Adrenal gland (tissue), 5 donors: ENCODE results near the gene MED14.

Experiments used
- POLR2A ChIP-seq, 2 donors: fragments of 450-650 bp; IDR thresholded peaks; one replicate each; pipeline ENCODE4 v1.6.1; 2017; ENCODE audit warnings: antibody characterized with exemption in 2 of 2, mild to moderate bottlenecking in 2 of 2, moderate library complexity in 1 of 2
- TF ChIP-seq, protein P1 (sequence below), 6 experiments: fragments of 450-650 bp in 4 of 6; fragments of 200-600 bp in 2 of 6; sonication (generic) in 1 of 6; IDR thresholded peaks; 1 replicate in 5 of 6; 2 replicates in 1 of 6; pipeline versions ENCODE4 v1.5.1 to v1.8.0; 2016 to 2021; ENCODE audit warnings: antibody characterized with exemption in 6 of 6, mild to moderate bottlenecking in 2 of 6, moderate library complexity in 1 of 6
- donor health status: DM: no; HTN: no; CAD: no.

- TF ChIP-seq, protein P1, sequence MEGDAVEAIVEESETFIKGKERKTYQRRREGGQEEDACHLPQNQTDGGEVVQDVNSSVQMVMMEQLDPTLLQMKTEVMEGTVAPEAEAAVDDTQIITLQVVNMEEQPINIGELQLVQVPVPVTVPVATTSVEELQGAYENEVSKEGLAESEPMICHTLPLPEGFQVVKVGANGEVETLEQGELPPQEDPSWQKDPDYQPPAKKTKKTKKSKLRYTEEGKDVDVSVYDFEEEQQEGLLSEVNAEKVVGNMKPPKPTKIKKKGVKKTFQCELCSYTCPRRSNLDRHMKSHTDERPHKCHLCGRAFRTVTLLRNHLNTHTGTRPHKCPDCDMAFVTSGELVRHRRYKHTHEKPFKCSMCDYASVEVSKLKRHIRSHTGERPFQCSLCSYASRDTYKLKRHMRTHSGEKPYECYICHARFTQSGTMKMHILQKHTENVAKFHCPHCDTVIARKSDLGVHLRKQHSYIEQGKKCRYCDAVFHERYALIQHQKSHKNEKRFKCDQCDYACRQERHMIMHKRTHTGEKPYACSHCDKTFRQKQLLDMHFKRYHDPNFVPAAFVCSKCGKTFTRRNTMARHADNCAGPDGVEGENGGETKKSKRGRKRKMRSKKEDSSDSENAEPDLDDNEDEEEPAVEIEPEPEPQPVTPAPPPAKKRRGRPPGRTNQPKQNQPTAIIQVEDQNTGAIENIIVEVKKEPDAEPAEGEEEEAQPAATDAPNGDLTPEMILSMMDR (IDR thresholded peaks at IDR 0.05), result no peak
- TF ChIP-seq POLR2A (IDR thresholded peaks at IDR 0.05), result no peak
Observed at GRCh38 chrX:40700640-40701342, 34.6 kb downstream of the MED14 start.
